ENCODE data around the gene PDXP.

Gene PDXP

DNA sequence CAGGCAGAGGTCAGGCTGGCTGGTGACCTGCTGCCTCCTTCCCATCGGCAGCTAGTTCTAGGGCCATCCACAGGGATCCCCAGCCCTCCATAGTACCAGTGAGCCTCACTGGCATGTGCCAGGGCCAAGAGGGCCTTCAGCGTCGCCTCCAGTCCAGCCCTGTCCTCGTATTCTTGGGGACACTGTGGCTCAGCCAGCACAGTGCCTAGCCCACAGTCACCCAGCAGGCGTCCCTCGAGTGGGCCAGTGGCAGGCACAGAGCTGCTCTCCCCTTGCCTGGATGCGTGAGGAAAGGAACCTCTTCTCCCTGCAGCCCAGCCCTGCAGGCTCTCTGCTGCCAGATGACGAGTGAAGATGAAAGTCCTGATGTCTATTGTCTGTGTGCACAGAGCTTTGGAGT lies 29.7 kb upstream of the PDXP start:
- DNase-seq (ENCODE audit: low read depth): no peak
- TF ChIP-seq, protein P1, sequence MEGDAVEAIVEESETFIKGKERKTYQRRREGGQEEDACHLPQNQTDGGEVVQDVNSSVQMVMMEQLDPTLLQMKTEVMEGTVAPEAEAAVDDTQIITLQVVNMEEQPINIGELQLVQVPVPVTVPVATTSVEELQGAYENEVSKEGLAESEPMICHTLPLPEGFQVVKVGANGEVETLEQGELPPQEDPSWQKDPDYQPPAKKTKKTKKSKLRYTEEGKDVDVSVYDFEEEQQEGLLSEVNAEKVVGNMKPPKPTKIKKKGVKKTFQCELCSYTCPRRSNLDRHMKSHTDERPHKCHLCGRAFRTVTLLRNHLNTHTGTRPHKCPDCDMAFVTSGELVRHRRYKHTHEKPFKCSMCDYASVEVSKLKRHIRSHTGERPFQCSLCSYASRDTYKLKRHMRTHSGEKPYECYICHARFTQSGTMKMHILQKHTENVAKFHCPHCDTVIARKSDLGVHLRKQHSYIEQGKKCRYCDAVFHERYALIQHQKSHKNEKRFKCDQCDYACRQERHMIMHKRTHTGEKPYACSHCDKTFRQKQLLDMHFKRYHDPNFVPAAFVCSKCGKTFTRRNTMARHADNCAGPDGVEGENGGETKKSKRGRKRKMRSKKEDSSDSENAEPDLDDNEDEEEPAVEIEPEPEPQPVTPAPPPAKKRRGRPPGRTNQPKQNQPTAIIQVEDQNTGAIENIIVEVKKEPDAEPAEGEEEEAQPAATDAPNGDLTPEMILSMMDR (conservative IDR thresholded peaks at IDR 0.05; ENCODE audit: low read depth, low read length): no peak
- no peak overlapping the region for H3K4me3 ChIP-seq (ENCODE audit: low read length)

DNA sequence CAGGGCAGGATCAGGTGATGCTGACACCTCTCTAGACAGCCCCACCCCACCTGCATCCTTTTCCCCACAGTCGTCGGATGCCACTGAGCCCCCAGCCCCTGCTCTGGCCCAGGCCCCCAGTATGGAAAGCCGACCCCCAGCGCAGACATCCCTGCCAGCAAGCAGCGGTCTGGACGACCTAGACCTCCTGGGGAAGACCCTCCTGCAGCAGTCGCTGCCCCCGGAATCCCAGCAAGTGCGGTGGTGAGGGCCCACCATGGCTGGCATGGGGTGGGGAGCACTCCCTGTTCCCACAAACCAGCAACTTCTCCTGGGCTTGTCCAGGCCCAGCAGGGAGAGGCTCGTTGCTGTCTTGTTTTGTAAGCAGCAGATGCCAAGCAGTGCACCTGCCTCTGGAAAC lies 28.6 kb upstream of the PDXP start:
- no peak for DNase-seq (ENCODE audit: low read depth)
- TF ChIP-seq, protein P1 (conservative IDR thresholded peaks at IDR 0.05; ENCODE audit: low read depth, low read length): no peak
- H3K4me3 ChIP-seq (ENCODE audit: low read length): no peak overlapping the region

DNA sequence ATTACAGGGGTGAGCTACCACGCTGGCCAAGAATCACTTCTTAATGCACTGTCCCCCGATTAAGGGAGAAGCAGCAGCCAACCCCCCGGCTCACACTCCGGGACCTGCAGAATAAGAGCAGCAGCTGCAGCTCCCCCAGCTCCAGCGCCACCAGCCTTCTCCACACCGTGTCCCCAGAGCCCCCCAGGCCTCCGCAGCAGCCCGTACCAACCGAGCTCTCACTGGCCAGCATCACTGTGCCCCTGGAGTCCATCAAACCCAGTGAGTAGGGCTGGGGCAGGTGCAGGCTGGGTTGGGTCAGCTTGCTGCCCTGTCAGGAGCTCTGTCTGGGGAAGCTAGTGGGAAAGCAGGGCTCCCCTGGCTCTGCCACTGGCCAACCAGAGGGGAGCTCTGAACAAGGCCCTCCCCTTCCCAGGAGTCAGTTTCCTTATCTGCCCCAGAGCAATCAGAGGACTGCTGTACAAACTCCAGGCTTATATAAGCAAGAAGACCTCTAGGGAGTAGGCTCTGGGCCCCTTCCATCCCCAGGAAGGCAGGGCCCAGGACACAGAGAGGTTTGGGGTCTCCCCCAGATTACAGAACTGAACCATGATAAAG lies 27.6 kb upstream of the PDXP start:
- TF ChIP-seq, protein P1 (conservative IDR thresholded peaks at IDR 0.05; ENCODE audit: low read depth, low read length): no peak
- H3K4me3 ChIP-seq (ENCODE audit: low read length): no peak overlapping the region
- no peak for DNase-seq (ENCODE audit: low read depth)

DNA sequence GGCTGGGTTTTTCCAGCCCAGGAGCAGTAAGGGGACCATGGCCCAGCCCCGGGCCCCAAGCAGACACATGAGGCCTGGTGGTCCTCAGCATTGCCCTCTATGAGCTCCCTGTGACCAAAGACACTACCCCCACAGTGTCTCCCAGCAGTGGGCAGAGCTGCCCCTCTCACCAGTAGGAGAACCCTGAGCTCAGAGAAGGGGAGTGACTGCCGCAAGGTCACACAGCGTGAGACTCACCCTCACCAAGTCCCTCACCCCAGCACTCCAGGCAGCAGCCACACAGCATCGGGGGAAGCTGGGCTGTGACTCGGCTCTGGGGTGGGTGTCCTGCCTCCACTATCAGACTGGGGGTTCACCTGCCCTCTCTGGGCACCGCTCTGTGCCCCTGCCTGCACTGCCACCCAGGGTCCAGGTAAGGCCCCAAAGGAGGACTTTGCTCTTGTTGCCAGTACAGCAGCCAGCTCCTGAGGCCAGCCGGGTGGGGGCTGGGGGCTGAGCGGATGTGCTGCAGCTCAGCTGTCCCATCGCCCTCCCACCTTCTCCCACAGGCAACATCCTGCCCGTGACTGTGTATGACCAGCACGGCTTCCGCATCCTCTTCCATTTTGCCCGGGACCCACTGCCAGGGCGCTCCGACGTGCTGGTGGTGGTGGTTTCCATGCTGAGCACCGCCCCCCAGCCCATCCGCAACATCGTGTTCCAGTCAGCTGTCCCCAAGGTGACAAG lies 26.9 kb upstream of the PDXP start:
- TF ChIP-seq, protein P1 (conservative IDR thresholded peaks at IDR 0.05; ENCODE audit: low read depth, low read length): no peak
- no peak overlapping the region for H3K4me3 ChIP-seq (ENCODE audit: low read length)
- no peak for DNase-seq (ENCODE audit: low read depth)

DNA sequence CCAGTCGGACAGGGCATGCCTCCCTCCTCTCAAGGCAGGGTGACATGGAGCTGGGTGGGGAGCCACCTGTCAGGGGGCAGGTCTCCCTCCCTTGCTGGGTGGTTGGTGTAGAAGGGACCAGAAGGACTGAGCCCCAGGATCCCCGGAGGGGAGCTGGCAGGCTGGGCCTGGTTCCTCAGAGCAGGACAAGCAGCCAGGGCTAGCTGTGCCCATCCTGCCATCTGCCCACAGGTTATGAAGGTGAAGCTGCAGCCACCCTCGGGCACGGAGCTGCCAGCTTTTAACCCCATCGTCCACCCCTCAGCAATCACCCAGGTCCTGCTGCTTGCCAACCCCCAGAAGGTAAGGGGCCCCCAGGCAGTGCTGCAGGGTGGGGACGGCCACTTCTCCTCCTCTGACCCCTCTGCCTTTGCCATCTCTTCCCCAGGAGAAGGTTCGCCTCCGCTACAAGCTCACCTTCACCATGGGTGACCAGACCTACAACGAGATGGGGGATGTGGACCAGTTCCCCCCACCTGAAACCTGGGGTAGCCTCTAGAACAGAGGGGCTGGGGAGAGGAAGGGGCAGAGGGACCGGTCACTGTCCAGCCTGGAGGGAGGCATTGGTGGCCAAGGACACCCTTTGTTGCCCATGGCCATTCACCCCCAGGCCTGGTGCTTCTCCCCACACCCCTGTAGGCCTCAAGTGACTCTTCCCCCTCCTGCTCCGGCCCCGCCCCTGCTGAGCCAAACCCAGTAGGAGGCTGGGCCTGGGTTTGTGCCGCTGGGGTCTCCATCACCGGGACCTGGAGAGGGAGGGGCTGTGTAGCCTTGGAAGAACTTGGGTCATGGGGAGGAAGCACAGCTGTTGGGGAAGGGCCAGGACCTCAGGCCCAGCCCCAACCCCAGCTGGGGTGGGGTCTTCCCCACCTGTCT lies 26.1 kb upstream of the PDXP start:
- no peak for DNase-seq (ENCODE audit: low read depth)
- H3K4me3 ChIP-seq (ENCODE audit: low read length): no peak overlapping the region
- TF ChIP-seq, protein P1 (conservative IDR thresholded peaks at IDR 0.05; ENCODE audit: low read depth, low read length): no peak

DNA sequence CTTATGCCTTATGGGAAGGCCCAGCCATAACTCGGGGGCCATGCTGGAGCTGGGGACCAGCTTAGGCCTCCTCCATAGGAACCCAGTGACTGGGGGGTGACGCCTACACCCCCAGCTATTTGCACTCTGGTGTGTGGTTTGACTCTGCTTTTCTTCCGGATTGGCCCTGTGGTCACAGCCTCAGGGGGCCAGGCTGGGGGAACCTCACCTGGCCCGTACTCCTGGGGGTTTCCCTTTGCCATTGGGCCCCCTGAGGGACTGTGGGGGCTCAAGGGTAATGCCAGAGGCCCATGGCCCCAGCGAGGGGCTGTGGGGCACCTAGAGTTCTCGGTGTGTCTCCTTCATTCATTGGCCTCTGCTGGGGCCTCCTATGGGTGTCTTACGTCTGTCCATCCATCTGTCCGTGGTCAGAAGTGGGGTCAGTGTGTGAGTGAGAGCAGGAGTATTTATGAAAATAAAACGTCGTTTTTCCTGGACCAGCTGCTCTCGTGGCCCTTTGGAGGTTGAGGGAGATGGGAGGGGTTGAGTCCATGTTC lies 25.4 kb upstream of the PDXP start:
- H3K4me3 ChIP-seq (ENCODE audit: low read length): no peak overlapping the region
- TF ChIP-seq, protein P1 (conservative IDR thresholded peaks at IDR 0.05; ENCODE audit: low read depth, low read length): no peak
- no peak for DNase-seq (ENCODE audit: low read depth)

Data from retinal pigment epithelial cell (primary cell).